ENCODE data around the gene LY86.

Gene LY86

DNA sequence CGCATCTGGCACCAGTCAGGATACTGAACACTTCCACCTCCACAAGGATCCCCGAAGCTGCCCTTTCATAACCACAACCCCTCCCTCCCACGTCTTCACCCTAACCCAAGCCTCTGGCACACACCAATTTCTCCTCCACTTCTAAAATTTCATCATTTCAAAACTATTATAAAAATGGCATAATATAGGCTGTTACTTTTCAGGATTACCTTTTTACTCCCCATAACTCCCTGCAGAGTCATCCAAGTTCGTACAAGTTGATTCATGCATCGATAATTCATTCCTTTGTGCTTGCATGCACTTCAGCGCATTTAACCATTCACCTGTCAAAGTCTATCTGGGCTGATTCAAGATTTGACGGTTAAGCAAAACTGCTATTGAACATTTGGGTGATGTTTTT, 30.6 kb upstream of the LY86 start:
- POLR2A ChIA-PET (ENCODE audit: low non-redundant PET): no interaction called here
- peak; percentile 70 for DNase-seq (ENCODE audit: low spot score)
- CTCF ChIA-PET: interaction anchor here (1.3 kb wide), 1 partner anchor 11 kb away, joined by 5 read pairs; no protein-coding TSS in a partner anchor

GRCh38 chr6:6559994-6560570, 28.4 kb upstream of the LY86 start:
- TF ChIP-seq, protein P1, sequence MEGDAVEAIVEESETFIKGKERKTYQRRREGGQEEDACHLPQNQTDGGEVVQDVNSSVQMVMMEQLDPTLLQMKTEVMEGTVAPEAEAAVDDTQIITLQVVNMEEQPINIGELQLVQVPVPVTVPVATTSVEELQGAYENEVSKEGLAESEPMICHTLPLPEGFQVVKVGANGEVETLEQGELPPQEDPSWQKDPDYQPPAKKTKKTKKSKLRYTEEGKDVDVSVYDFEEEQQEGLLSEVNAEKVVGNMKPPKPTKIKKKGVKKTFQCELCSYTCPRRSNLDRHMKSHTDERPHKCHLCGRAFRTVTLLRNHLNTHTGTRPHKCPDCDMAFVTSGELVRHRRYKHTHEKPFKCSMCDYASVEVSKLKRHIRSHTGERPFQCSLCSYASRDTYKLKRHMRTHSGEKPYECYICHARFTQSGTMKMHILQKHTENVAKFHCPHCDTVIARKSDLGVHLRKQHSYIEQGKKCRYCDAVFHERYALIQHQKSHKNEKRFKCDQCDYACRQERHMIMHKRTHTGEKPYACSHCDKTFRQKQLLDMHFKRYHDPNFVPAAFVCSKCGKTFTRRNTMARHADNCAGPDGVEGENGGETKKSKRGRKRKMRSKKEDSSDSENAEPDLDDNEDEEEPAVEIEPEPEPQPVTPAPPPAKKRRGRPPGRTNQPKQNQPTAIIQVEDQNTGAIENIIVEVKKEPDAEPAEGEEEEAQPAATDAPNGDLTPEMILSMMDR (conservative IDR thresholded peaks at IDR 0.05; ENCODE audit: low read depth): no peak
- POLR2A ChIA-PET (ENCODE audit: low non-redundant PET): no interaction called here
- DNase-seq (ENCODE audit: low spot score): no peak
- no peak overlapping the region for H3K27ac ChIP-seq
- CTCF ChIA-PET: no interaction called here

More for the DNA sequence above, 30.6 kb upstream of the LY86 start:
- H3K27ac ChIP-seq: no peak overlapping the region
- TF ChIP-seq, protein P1 (conservative IDR thresholded peaks at IDR 0.05; ENCODE audit: low read depth): no peak

DNA sequence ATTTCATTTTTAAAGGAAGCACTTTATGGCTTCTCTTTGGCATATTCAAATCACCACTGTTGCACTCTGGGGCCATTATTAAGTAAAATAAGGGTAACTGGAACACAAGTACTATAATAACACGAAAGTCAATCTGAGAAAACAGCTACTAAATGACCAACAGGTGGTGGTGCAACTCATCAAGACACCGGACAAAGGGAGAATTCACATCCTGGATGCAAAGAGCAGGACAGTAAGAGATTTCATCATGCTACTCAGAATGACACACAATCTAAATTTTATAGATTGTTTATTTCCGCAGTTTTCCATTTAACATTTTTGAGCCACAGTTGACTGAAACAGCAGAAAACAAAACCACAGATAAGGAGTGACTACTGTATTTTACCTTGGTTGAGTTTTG, 27.6 kb upstream of the LY86 start:
- POLR2A ChIA-PET (ENCODE audit: low non-redundant PET): no interaction called here
- TF ChIP-seq, protein P1 (conservative IDR thresholded peaks at IDR 0.05; ENCODE audit: low read depth): no peak
- DNase-seq (ENCODE audit: low spot score): no peak
- CTCF ChIA-PET: no interaction called here
- no peak overlapping the region for H3K27ac ChIP-seq

DNA sequence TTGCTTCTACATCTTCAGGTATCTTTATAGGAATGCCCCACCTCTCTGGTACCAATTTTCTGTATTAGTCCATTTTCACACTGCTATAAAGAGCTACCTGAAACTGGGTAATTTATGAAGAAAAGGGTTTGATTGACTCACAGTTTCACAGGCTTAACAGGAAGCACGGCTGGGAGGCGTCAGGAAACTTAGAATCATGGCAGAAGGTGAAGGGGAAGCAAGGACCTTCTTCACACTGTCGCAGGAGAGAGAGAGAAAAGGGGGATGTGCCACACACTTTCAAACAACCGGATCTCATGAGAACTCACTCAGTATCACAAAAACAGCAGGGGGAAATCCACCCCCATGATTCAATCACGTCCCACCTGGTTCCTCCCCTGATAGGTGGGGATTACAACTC, 24.4 kb upstream of the LY86 start:
- CTCF ChIA-PET: no interaction called here
- TF ChIP-seq, protein P1 (conservative IDR thresholded peaks at IDR 0.05; ENCODE audit: low read depth): no peak
- POLR2A ChIA-PET (ENCODE audit: low non-redundant PET): no interaction called here
- DNase-seq (ENCODE audit: low spot score): no peak
- H3K27ac ChIP-seq: no peak overlapping the region

GRCh38 chr6:6565069-6565468, 23.5 kb upstream of the LY86 start:
- no peak overlapping the region for H3K27ac ChIP-seq
- DNase-seq (ENCODE audit: low spot score): no peak
- ChIA-PET CTCF (interaction anchor here (0.7 kb wide), 1 partner anchor 14 kb away, joined by 3 read pairs; no protein-coding TSS in a partner anchor), POLR2A (ENCODE audit: low non-redundant PET) (no interaction called here)
- TF ChIP-seq, protein P1 (conservative IDR thresholded peaks at IDR 0.05; ENCODE audit: low read depth): no peak

DNA sequence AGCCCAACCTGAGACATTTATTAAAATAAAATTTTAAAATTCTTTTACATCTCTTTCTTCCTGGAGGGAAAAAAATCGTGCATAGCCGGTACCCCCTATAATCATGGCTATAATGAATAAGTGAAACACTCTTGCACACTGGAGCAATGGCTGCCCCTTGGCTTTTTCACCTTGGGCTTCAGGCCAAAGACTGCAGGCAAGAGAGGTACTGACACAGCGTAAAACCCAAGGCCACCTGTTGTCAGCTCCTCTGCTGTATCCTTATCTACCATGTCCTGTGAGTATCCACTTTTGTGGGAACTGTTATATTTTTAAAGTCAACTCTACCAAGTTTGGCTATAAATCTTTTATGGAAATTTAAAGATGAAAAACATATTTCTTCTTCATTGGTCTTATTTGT, 23.0 kb upstream of the LY86 start:
- POLR2A ChIA-PET (ENCODE audit: low non-redundant PET): no interaction called here
- CTCF ChIA-PET: no interaction called here
- no peak for DNase-seq (ENCODE audit: low spot score)
- TF ChIP-seq, protein P1 (conservative IDR thresholded peaks at IDR 0.05; ENCODE audit: low read depth): no peak
- H3K27ac ChIP-seq: no peak overlapping the region

Measured in RWPE1 (cell line).